ENCODE data around the gene CTBP2. TPM values are rescaled to one million over a fixed set of nuclear protein-coding genes. Genes with fewer than 3 reads are reported as not detected.

The CTBP2 gene
- polyA plus RNA-seq, 1 donor (not counting 4 experiments of a cell fraction or from before 2014, with no cell fraction given), result 76.0 TPM

DNA sequence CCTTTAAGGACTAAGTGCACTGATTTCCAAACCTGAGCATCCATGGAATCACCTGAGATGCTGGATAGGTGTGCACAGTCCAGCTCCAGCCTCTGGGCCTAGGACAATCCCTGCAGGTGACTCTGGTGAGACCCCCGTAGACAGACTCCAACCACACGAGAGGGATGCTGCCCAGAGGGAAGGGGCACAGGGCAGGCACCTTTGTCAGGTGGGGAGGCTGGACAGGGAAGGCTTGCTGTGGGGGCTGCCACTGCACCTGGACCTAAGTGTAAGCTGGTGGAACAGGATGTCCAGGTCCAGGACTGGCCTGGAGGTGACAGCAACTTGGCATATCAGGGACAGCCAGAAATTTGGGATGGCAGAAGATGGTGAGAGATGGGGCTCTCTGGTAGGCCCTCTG, 45.1 kb upstream of the CTBP2 start:
- dilution Hi-C loops (cut with MboI; ENCODE audit: extremely low pct_ligation_motif_present, low sequenced_read_pairs), result no loop called here

DNA sequence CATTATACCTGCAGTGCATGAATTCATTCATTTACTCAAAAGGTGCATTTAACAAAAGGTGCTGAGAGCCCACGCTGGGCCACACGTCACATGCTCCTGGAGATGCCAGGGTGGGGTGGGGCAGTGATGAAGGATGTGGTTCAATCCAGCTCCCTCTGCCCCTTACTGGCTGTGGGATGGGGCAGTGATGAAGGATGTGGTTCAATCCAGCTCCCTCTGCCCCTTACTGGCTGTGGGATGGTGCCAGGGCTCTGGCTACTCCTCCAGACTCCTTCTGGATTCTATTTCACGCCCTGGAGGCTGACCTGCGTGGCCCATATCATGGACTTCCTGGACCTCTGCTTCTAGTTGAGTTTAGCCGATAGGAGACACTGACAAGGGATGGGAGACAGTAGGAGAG, 44.0 kb upstream of the CTBP2 start:
- H3K9ac ChIP-seq (ENCODE audit: control insufficient read depth, extremely low read depth, insufficient read depth, low read length), result no peak overlapping the region
- no peak for DNase-seq (ENCODE audit: low read depth, low spot score)
- H3K9me1 ChIP-seq (ENCODE audit: control insufficient read depth, extremely low read depth, insufficient read depth, low read length), result no peaks in the 10 kb centered on the region
- H3K4me1 ChIP-seq (ENCODE audit: control insufficient read depth, extremely low read depth, insufficient read depth, low read length), result peaks cover 21% of the 10 kb centered on the region
- H3K36me3 ChIP-seq (ENCODE audit: control insufficient read depth in 2 of 2, extremely low read depth in 1 of 2, insufficient read depth in 2 of 2, low read length in 2 of 2), result no peaks in the 10 kb centered on the region
- H3K79me2 ChIP-seq (ENCODE audit: control insufficient read depth, insufficient read depth, low read length), result no peaks in the 10 kb centered on the region
- H2AFZ ChIP-seq (ENCODE audit: control insufficient read depth, low read length), result no peak overlapping the region
- H3K27ac ChIP-seq (ENCODE audit: control insufficient read depth, insufficient read depth, low read length), result no peak overlapping the region
- H3K4me2 ChIP-seq (ENCODE audit: control insufficient read depth, extremely low read depth, insufficient read depth, low read depth, low read length), result no peak overlapping the region
- dilution Hi-C loops (cut with MboI; ENCODE audit: extremely low pct_ligation_motif_present, low sequenced_read_pairs), result no loop called here
- FAIRE-seq, result no peak
- H4K20me1 ChIP-seq (ENCODE audit: control insufficient read depth, extremely low read depth, insufficient read depth, low read length), result no peaks in the 10 kb centered on the region
- no peak overlapping the region for H3K4me3 ChIP-seq (ENCODE audit: control insufficient read depth in 2 of 3, extremely low read depth in 1 of 3, insufficient read depth in 2 of 3, low read depth in 1 of 3, low read length in 3 of 3)
- H3K27me3 ChIP-seq (ENCODE audit: control insufficient read depth, extremely low read depth, insufficient read depth, low read length), result no peaks in the 10 kb centered on the region
- TF ChIP-seq, protein P1, sequence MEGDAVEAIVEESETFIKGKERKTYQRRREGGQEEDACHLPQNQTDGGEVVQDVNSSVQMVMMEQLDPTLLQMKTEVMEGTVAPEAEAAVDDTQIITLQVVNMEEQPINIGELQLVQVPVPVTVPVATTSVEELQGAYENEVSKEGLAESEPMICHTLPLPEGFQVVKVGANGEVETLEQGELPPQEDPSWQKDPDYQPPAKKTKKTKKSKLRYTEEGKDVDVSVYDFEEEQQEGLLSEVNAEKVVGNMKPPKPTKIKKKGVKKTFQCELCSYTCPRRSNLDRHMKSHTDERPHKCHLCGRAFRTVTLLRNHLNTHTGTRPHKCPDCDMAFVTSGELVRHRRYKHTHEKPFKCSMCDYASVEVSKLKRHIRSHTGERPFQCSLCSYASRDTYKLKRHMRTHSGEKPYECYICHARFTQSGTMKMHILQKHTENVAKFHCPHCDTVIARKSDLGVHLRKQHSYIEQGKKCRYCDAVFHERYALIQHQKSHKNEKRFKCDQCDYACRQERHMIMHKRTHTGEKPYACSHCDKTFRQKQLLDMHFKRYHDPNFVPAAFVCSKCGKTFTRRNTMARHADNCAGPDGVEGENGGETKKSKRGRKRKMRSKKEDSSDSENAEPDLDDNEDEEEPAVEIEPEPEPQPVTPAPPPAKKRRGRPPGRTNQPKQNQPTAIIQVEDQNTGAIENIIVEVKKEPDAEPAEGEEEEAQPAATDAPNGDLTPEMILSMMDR (optimal IDR thresholded peaks at IDR 0.05 in 1 of 3, IDR thresholded peaks at IDR 0.05 in 1 of 3, conservative IDR thresholded peaks at IDR 0.05 in 1 of 3; ENCODE audit: extremely low read depth in 1 of 3, insufficient read depth in 2 of 3, low read length in 3 of 3), result no peak
- TF ChIP-seq EZH2 (IDR thresholded peaks at IDR 0.05; ENCODE audit: low read length), result no peak
- H3K9me3 ChIP-seq (ENCODE audit: control insufficient read depth, low read depth, low read length), result no peaks in the 10 kb centered on the region

More for the DNA sequence above, 45.1 kb upstream of the CTBP2 start:
- no peak for TF ChIP-seq EZH2 (IDR thresholded peaks at IDR 0.05; ENCODE audit: low read length)
- TF ChIP-seq, protein P1 (optimal IDR thresholded peaks at IDR 0.05 in 1 of 3, IDR thresholded peaks at IDR 0.05 in 1 of 3, conservative IDR thresholded peaks at IDR 0.05 in 1 of 3; ENCODE audit: extremely low read depth in 1 of 3, insufficient read depth in 2 of 3, low read length in 3 of 3), result no peak
- Histone ChIP-seq H3K4me2 (ENCODE audit: control insufficient read depth, extremely low read depth, insufficient read depth, low read depth, low read length) (no peak overlapping the region), H2AFZ (ENCODE audit: control insufficient read depth, low read length) (no peak overlapping the region), H3K9me1 (ENCODE audit: control insufficient read depth, extremely low read depth, insufficient read depth, low read length) (no peaks in the 10 kb centered on the region), H3K9ac (ENCODE audit: control insufficient read depth, extremely low read depth, insufficient read depth, low read length) (no peak overlapping the region), H3K36me3 (ENCODE audit: control insufficient read depth in 2 of 2, extremely low read depth in 1 of 2, insufficient read depth in 2 of 2, low read length in 2 of 2) (no peaks in the 10 kb centered on the region), H3K27ac (ENCODE audit: control insufficient read depth, insufficient read depth, low read length) (no peak overlapping the region), H3K4me3 (ENCODE audit: control insufficient read depth in 2 of 3, extremely low read depth in 1 of 3, insufficient read depth in 2 of 3, low read depth in 1 of 3, low read length in 3 of 3) (no peak overlapping the region), H3K4me1 (ENCODE audit: control insufficient read depth, extremely low read depth, insufficient read depth, low read length) (peaks cover 22% of the 10 kb centered on the region), H4K20me1 (ENCODE audit: control insufficient read depth, extremely low read depth, insufficient read depth, low read length) (no peaks in the 10 kb centered on the region), H3K27me3 (ENCODE audit: control insufficient read depth, extremely low read depth, insufficient read depth, low read length) (no peaks in the 10 kb centered on the region), H3K9me3 (ENCODE audit: control insufficient read depth, low read depth, low read length) (no peaks in the 10 kb centered on the region), H3K79me2 (ENCODE audit: control insufficient read depth, insufficient read depth, low read length) (no peaks in the 10 kb centered on the region)
- DNase-seq (ENCODE audit: low read depth, low spot score), result no peak
- FAIRE-seq, result no peak

All from keratinocyte (primary cell).